HG03469 (cell line): Measurements from ENCODE around the gene SHROOM3.

Source experiments
- ATAC-seq: cut with Tn5 transposase; IDR thresholded peaks from one replicate; pipeline ENCODE4 v1.9.1; 2021; ENCODE audit warnings: mild to moderate bottlenecking, moderate library complexity, moderate number of reproducible peaks; ENCODE audit not compliant: unreplicated experiment

SHROOM3 gene

GRCh38 chr4:76687746-76688448 is 252.9 kb downstream of the SHROOM3 start:
- ATAC-seq = no peak

DNA sequence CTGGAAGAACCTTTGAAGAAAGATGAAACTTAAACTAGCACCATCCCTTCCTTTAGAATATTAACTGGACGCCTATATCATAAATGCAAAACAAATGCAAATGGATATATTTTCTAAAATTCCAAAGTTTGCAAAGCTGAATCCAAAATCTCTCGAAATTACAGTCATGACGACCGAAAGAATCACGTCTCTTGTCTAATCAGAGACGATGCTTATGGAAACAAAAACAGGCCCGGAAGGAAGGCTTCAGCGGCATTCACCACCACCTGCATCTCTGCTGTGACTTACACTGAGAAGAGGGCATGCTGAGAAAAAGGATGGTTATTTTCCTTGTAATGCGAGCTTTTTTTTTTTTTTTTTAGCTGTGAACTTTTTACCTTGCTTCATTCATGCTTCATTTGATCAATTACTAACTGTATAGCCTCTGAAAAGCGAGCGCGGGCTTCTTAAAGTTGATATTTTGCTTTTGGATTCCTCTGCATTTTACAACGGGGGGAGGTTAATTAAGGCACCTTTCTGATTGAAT is 253.7 kb downstream of the SHROOM3 start:
- no peak for ATAC-seq

DNA sequence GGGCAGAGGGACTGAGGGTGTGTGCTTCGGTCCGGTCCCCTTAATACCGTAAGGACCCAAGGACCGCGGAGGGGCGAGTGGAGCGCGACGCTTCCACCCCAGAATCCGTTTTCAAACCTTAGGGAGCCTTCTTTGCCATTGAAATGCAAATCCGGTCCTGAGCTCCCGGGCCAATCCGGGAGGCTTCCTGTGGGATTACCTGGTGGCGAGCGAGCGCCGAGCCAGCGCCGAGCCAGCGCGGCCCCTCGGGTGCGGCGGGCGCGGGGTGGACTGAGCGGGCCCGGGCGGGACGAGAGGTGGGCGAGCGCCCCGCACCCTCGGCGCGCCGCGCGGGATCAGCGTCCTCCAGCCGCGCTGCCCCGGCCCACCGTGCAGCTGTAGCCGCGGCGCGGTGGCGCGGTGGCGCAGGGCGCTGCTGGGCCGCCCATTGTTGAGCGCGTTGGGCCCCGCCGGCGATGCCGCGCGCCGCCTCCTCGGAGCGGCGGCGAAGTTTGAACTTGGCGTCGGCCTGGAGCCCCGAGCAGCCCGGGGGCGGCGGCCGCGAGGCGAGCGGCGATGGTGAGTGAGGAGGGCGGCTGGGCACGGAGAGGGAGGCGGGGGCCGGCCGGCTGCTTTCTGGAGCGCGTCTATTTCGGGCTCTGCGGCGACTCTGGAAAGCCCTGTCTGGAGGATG is 254.3 kb downstream of the SHROOM3 start:
- ATAC-seq = no peak

- no peak for ATAC-seq
These were observed 255.2 kb downstream of the SHROOM3 start for GRCh38 chr4:76690011-76690905.

DNA sequence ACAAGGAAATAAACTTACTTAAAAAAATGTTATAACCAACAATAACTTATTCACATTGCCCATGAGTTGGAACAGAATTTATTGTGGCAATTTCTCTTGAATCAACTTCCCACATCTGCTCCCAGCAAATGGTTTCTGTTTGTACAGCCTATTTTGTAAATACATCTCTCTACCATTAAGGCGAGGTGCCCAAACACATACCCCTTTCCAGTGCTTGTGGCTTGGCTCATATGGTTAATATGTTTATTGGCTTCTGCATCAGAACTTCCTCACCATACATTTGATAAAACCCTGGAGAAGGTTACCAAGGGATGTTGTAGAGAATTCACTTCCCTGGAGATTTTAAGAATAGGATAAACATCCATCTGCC is 255.9 kb downstream of the SHROOM3 start:
- ATAC-seq = no peak

- ATAC-seq = no peak
These were observed 257.0 kb downstream of the SHROOM3 start for GRCh38 chr4:76691807-76692582.

DNA sequence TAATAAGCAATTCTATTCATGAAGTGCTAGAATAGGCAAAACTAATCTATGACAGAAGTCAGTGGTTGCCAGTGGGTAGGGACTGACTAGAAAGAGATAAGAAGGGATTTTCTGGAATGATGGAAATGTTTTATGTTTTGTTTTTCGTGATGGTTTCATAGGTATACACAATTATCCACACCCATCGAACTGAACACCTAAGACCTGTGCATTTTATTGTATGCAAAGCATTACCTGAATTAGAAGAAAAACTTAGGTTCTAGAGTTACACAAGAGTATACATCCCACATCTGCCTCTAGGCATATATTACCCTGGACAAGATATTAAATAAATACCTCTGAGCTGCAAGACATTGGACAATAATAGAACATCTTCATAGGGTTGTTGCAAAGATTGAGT is 257.7 kb downstream of the SHROOM3 start:
- no peak for ATAC-seq

- ATAC-seq = no peak
These were observed 259.0 kb downstream of the SHROOM3 start for GRCh38 chr4:76694056-76694455.

- no peak for ATAC-seq
These were observed 261.1 kb downstream of the SHROOM3 start for GRCh38 chr4:76696109-76696508.

DNA sequence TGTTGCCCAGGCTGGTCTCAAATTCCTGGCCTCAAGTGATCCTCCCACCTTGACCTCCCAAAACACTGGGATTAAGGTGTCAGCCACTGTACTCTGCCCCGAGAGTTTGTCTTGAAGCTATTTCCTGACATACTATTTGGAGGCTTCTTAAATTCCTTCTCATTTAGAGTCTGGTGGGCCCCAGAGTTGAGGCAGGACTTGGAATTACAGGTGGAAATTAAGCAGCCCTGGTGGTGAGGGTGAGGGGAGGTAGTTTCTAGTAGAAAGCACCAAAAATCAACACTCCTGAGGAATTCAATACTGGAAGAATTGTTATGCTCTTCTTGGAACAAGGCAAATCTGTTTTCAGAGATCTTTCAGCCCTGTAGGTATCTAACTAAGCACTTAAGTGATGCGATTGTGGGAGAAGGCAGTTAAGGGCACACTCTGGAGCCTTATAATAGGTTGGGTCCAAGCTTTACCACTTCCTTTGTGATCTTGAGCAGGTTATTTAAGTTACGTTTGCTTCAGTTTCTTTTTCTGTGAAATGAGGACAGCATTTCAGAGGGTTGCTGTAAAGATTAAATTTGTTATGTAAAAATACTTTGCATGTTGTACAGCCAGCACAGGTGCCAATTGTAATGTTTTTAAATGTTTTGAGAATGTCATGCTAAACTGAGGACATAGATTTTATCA is 262.2 kb downstream of the SHROOM3 start:
- peak; percentile 72 for ATAC-seq

DNA sequence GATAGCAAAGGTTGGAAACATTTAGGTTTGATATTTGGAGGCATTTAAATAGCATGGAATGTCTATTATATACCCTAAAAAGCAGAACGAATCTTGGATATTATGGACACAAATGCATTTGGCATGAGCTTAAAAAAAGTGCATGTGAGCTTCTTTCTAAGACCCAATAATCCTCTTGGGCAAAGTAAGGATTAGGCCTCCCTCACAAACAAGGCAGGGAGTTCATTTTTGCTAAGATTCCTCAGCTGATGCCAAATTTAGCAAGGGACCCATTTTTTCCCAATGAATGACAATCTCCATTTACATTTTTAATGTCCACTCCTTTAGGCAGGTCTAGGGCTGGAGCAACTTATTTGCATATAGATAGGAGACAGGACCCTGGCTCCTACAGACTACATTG is 263.1 kb downstream of the SHROOM3 start:
- ATAC-seq = no peak

GRCh38 chr4:76699751-76700310 is 264.8 kb downstream of the SHROOM3 start:
- no peak for ATAC-seq

GRCh38 chr4:76702440-76703122 is 267.6 kb downstream of the SHROOM3 start:
- no peak for ATAC-seq

DNA sequence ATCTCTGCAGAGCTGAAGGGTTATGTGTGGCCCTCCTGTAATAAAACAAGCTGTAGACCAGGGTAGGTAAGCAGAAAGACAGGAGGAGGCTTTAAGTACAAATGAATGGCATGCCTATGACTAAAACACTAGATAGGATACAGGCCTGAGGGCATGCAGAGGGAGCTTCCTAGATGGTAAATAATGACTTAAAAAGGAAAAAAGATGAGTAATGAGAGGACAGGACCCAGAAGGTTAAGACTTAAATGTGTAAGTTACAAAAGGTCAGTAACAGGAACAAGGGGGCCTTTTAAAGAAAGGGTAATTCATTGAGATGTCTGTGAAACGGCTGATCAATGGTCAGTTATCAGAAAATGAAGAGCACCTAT is 268.1 kb downstream of the SHROOM3 start:
- ATAC-seq = no peak

DNA sequence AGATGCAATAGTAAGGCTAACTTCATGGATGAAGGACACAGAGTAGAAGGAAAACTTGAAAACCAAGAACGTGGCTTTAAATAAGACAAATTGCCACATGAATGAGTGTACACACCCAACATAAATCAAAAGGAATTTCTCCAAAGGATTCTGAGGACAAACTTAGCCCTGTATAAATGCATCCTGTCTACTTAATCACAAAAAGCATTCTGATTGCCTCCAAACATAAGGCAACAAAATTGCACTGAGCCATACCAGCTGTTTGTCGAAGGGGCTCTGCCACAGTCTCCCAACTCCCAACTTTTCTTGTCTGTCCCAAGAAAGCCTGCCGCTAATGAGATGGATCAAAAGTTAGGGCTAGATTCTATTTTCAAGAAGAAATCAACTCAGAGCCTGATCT is 268.6 kb downstream of the SHROOM3 start:
- ATAC-seq = no peak

- ATAC-seq = no peak
These were observed 269.3 kb downstream of the SHROOM3 start for GRCh38 chr4:76704133-76704881.

- ATAC-seq = no peak
These were observed 270.4 kb downstream of the SHROOM3 start for GRCh38 chr4:76705472-76705871.

GRCh38 chr4:76706581-76706980 is 271.6 kb downstream of the SHROOM3 start:
- ATAC-seq = no peak
